Lower leg skin (tissue), 3 donors: ENCODE data around the gene DNAH7.

Experiments
- CTCF ChIP-seq, 3 donors: fragments of 450-650 bp; IDR thresholded peaks; one replicate each; pipeline ENCODE4 v1.5.1; 2016; ENCODE audit warnings: antibody characterized with exemption in 3 of 3, mild to moderate bottlenecking in 3 of 3, moderate library complexity in 2 of 3
- POLR2A ChIP-seq, 2 donors: fragments of 450-650 bp; IDR thresholded peaks; one replicate each; pipeline ENCODE4 v1.6.1; 2016 to 2017; ENCODE audit warnings: antibody characterized with exemption in 2 of 2, mild to moderate bottlenecking in 1 of 2, moderate library complexity in 1 of 2

- no peak for TF ChIP-seq CTCF (IDR thresholded peaks at IDR 0.05)
- TF ChIP-seq POLR2A (IDR thresholded peaks at IDR 0.05) = no peak
These were observed 177.6 kb downstream of the DNAH7 start for GRCh38 chr2:195891081-195891480.
